Chondrocyte (in vitro differentiated cells): ENCODE results near the gene FLG2. TPM values are rescaled to one million over a fixed set of nuclear protein-coding genes. Genes with fewer than 3 reads are reported as not detected.
A peak's percentile ranks its signal among the peaks of the same experiment; 100 is the strongest.

ENCODE experiments used
- DNase-seq: peaks from one replicate; pipeline ENCODE4 v3.0.0; 2021; ENCODE audit warnings: mixed read lengths, low spot score
- H3K27ac Mint-ChIP-seq: one replicate; pipeline ENCODE4 v1.8.0; 2021; ENCODE audit warnings: mild to moderate bottlenecking, moderate library complexity, mixed read lengths; ENCODE audit not compliant: unreplicated experiment
- H3K27me3 Mint-ChIP-seq: 2 replicates; pipeline ENCODE4 v1.8.0; 2021; ENCODE audit warnings: low read depth, mixed read lengths
- H3K36me3 Mint-ChIP-seq: 2 replicates; pipeline ENCODE4 v1.8.0; 2021; ENCODE audit warnings: low read depth, mixed read lengths
- H3K4me1 Mint-ChIP-seq: 2 replicates; pipeline ENCODE4 v1.8.0; 2021; ENCODE audit warnings: low read depth, mild to moderate bottlenecking, mixed read lengths
- H3K4me3 Mint-ChIP-seq: one replicate; pipeline ENCODE4 v1.8.0; 2021; ENCODE audit warnings: mild to moderate bottlenecking, moderate library complexity, mixed read lengths; ENCODE audit not compliant: unreplicated experiment
- H3K9me3 Mint-ChIP-seq: 2 replicates; pipeline ENCODE4 v1.8.0; 2021; ENCODE audit warnings: low read depth, mixed read lengths
- total RNA-seq: library from RNA; stranded (reverse); gene quantifications from 3 replicates; pipeline ENCODE4 v1.2.1, GENCODE V29; 2021
- TF ChIP-seq, protein P1 (sequence below): fragments of 200-600 bp; sonication (generic); IDR thresholded peaks from 2 replicates; pipeline ENCODE4 v1.5.0; 2021; ENCODE audit warnings: antibody characterized with exemption, mild to moderate bottlenecking, moderate library complexity

The FLG2 gene
- total RNA-seq, 1 donor from 2014 or later = not detected

DNA sequence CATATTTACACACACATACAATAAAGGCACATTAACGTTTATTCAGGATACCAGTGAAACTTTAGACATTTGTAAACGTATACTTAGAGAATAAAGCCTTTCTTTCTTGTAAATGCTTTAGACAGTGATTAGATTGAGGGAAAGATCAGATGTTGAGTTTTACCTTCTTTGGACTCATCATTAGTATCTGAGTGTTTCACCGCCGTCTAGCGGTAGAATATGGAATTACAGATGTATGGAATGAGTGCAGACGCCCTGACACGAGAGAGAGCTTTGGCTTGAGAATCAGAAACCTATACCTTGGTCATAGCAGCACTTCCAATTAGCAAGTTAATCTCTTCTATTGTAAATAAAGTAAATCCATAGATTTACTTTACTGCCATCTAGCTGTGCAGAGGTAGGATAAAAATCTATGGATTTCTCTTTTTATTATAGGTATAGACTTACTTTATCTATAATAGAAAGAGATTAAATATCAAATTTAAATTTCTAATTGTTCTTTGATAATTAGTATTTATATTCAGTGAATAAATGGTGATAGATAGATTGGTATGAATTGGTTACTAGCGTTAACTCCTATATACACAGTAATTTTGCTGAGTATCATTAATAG is 12.6 kb downstream of the FLG2 start:
- Mint-ChIP-seq H3K27me3 (peaks cover 10% of the 10 kb centered on the region), H3K36me3 (no peaks in the 10 kb centered on the region), H3K4me1 (no peaks in the 10 kb centered on the region), H3K4me3 (no peak overlapping the region), H3K9me3 (peaks cover 3% of the 10 kb centered on the region), H3K27ac (no peak overlapping the region)
- DNase-seq = no peak
- TF ChIP-seq, protein P1, sequence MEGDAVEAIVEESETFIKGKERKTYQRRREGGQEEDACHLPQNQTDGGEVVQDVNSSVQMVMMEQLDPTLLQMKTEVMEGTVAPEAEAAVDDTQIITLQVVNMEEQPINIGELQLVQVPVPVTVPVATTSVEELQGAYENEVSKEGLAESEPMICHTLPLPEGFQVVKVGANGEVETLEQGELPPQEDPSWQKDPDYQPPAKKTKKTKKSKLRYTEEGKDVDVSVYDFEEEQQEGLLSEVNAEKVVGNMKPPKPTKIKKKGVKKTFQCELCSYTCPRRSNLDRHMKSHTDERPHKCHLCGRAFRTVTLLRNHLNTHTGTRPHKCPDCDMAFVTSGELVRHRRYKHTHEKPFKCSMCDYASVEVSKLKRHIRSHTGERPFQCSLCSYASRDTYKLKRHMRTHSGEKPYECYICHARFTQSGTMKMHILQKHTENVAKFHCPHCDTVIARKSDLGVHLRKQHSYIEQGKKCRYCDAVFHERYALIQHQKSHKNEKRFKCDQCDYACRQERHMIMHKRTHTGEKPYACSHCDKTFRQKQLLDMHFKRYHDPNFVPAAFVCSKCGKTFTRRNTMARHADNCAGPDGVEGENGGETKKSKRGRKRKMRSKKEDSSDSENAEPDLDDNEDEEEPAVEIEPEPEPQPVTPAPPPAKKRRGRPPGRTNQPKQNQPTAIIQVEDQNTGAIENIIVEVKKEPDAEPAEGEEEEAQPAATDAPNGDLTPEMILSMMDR = peak; percentile 79

DNA sequence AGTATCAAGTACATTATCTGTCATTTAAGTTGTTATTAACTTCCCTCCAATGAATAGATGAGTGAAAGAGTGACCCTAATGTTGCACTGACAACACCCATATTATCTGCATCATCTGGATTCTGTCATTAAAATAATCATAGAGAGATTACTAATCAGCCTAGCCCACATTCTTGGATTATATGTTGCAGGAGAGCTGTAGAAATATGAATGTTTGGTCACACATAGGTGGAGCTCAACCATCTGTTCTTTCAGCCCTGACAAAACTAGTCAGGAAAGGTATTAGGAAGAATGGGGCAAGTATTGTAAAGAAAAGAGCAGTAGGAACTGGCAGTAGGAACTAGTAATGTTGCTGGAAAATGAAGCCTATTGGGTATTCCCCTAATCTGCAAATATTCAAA is 15.4 kb downstream of the FLG2 start:
- no peak overlapping the region for H3K27ac Mint-ChIP-seq
- H3K4me1 Mint-ChIP-seq = no peaks in the 10 kb centered on the region
- peaks cover 14% of the 10 kb centered on the region for H3K27me3 Mint-ChIP-seq
- H3K4me3 Mint-ChIP-seq = no peak overlapping the region
- DNase-seq = no peak
- no peaks in the 10 kb centered on the region for H3K9me3 Mint-ChIP-seq
- H3K36me3 Mint-ChIP-seq = no peaks in the 10 kb centered on the region
- TF ChIP-seq, protein P1 = no peak

DNA sequence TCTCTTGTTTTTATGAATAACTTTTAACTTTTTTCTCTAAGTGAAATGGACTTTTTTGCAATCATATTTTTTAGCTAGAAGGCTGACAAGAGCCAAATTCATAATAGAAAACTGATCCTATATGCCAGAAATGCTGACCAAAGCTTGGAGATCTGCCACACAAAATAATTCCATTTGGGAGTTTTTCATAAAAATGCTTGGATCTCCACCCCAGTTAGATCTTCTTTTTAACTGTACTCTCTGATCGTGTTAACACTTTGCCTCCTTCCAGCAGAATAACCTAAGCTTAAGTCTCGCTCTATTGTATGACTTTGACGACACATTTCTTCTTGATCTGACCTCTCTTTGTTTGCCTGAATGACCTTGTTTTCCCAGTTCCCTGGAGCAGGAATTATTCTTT is 16.8 kb downstream of the FLG2 start:
- Mint-ChIP-seq H3K4me1 (no peaks in the 10 kb centered on the region), H3K27me3 (peaks cover 14% of the 10 kb centered on the region), H3K4me3 (no peak overlapping the region), H3K9me3 (no peaks in the 10 kb centered on the region), H3K36me3 (no peaks in the 10 kb centered on the region), H3K27ac (no peak overlapping the region)
- DNase-seq = no peak
- TF ChIP-seq, protein P1 = no peak

DNA sequence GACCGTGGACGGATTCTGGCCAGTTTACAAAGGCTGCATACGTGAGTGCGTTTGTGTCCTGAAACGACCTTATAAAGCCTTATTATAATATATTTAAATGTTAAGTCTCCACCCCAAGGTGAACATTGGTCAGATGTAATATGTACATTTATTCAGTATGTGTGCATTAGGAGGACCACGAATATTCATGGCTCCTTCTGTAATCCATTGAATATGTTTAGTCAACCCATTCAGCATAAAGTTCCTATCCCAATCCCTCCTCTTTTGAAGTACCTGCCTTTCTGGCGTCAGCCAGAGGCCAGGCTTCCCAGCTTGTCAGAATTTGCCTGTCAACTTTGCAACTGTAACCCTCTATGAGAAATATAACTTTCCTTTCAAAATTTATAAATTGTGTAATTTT is 24.4 kb downstream of the FLG2 start:
- Mint-ChIP-seq H3K36me3 (no peaks in the 10 kb centered on the region), H3K4me3 (no peak overlapping the region), H3K9me3 (no peaks in the 10 kb centered on the region), H3K27me3 (peaks cover 2% of the 10 kb centered on the region), H3K27ac (no peak overlapping the region), H3K4me1 (no peaks in the 10 kb centered on the region)
- DNase-seq = no peak
- TF ChIP-seq, protein P1 = no peak

DNA sequence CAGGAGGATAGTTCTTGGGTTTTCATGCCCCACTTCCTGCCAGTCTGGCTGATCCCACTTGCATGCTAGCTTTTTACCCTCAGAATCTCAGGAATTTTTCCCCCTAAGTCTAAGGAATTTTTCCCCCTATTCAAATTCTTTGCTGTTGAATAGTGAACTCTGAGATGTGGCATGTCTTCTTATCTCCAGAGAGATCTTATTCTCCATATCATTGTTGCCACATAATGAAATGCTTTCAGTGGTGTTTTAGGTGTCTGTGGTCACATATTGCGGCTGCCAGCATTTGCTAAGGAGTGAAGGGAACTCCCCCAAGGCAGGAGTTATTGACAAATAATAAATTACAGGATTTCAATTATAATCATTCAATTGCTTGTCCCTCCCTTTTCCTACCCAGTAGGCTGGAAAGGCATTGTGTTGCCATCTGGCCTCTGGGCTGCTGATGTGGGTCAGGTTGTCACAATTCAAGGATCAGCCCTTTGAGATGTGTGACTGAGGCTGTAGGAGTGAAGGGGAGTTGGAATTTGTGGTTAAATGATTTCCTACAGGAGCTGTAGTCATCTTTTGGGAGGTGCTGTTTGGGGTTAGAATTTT is 30.9 kb downstream of the FLG2 start:
- no peak for DNase-seq
- TF ChIP-seq, protein P1 = no peak
- no peaks in the 10 kb centered on the region for H3K27me3 Mint-ChIP-seq
- no peak overlapping the region for H3K4me3 Mint-ChIP-seq
- no peaks in the 10 kb centered on the region for H3K4me1 Mint-ChIP-seq
- H3K36me3 Mint-ChIP-seq = no peaks in the 10 kb centered on the region
- H3K9me3 Mint-ChIP-seq = no peaks in the 10 kb centered on the region
- H3K27ac Mint-ChIP-seq = no peak overlapping the region
